OCI-LY1 (cell line): Measurements from ENCODE around the gene HES1.

Experiments
- H2AFZ ChIP-seq: fragments of 200-600 bp; sonication (generic), shearing (Covaris generic); 2 replicates; pipeline ENCODE4 v1.6.0; 2014; ENCODE audit warnings: antibody characterized with exemption, mild to moderate bottlenecking, low read length
- H3F3A ChIP-seq: fragments of 200-600 bp; sonication (generic), shearing (Covaris generic); 2 replicates; pipeline ENCODE4 v1.6.0; 2014; ENCODE audit warnings: mild to moderate bottlenecking, antibody characterized with exemption, low read length, moderate library complexity; ENCODE audit not compliant: insufficient read depth
- H3K27ac ChIP-seq: fragments of 200-600 bp; sonication (generic); 2 replicates; pipeline ENCODE4 v1.5.1; 2014; ENCODE audit warnings: low read length, mixed run types, mild to moderate bottlenecking, low read depth; ENCODE audit not compliant: poor library complexity, severe bottlenecking
- H3K27me3 ChIP-seq: fragments of 200-600 bp; sonication (generic); 2 replicates; pipeline ENCODE4 v1.6.0; 2014; ENCODE audit warnings: antibody characterized with exemption, mild to moderate bottlenecking, low read length, moderate library complexity; ENCODE audit not compliant: insufficient read depth
- H3K36me3 ChIP-seq: fragments of 200-600 bp; sonication (generic); 2 replicates; pipeline ENCODE4 v1.6.1; 2014; ENCODE audit warnings: mild to moderate bottlenecking, antibody characterized with exemption, low read length, moderate library complexity, mixed read lengths; ENCODE audit not compliant: insufficient read depth
- H3K4me1 ChIP-seq: fragments of 200-600 bp; sonication (generic); 2 replicates; pipeline ENCODE4 v1.5.1; 2014; ENCODE audit warnings: mild to moderate bottlenecking, low read length, moderate library complexity; ENCODE audit not compliant: insufficient read depth, severe bottlenecking
- H3K4me2 ChIP-seq: fragments of 200-600 bp; sonication (generic), shearing (Covaris generic); 2 replicates; pipeline ENCODE4 v1.6.1; 2014; ENCODE audit warnings: low read length
- H3K4me3 ChIP-seq: fragments of 200-600 bp; sonication (generic); 2 replicates; pipeline ENCODE4 v1.5.1; 2014; ENCODE audit warnings: low read length, low read depth, mild to moderate bottlenecking, mixed read lengths; ENCODE audit not compliant: poor library complexity, severe bottlenecking
- H3K79me2 ChIP-seq: fragments of 200-600 bp; shearing (Covaris generic); 2 replicates; pipeline ENCODE4 v1.6.1; 2016; ENCODE audit warnings: mixed run types, low read length, mixed read lengths; ENCODE audit not compliant: insufficient read depth
- H3K9ac ChIP-seq: fragments of 200-600 bp; sonication (generic), shearing (Covaris generic); 2 replicates; pipeline ENCODE4 v1.6.1; 2014; ENCODE audit warnings: mild to moderate bottlenecking, low read length, mixed read lengths
- H3K9me2 ChIP-seq: fragments of 200-600 bp; sonication (generic), shearing (Covaris generic); 2 replicates; pipeline ENCODE4 v1.6.1; 2014; ENCODE audit warnings: low read depth, mild to moderate bottlenecking, low read length, mixed read lengths
- H3K9me3 ChIP-seq: fragments of 200-600 bp; shearing (Covaris generic); 2 replicates; pipeline ENCODE4 v1.6.1; 2014; ENCODE audit warnings: low read length, mixed read lengths
- H4K20me1 ChIP-seq: fragments of 200-600 bp; sonication (generic), shearing (Covaris generic); 2 replicates; pipeline ENCODE4 v1.6.0; 2016; ENCODE audit warnings: mild to moderate bottlenecking, low read length; ENCODE audit not compliant: insufficient read depth
- EZH2 ChIP-seq: fragments of 200-600 bp; sonication (generic), shearing (Covaris generic); IDR thresholded peaks from 2 replicates; pipeline ENCODE4 v1.8.0; 2017; ENCODE audit warnings: borderline replicate concordance, mixed run types, mild to moderate bottlenecking, antibody characterized with exemption, low read length, moderate library complexity, mixed read lengths
- TF ChIP-seq, protein P1 (sequence below): fragments of 200-600 bp; sonication (generic), shearing (Covaris generic); IDR thresholded peaks from 2 replicates; pipeline ENCODE4 v1.5.1; 2017; ENCODE audit warnings: mild to moderate bottlenecking, antibody characterized with exemption, low read length, moderate library complexity, mixed read lengths

HES1 gene

DNA sequence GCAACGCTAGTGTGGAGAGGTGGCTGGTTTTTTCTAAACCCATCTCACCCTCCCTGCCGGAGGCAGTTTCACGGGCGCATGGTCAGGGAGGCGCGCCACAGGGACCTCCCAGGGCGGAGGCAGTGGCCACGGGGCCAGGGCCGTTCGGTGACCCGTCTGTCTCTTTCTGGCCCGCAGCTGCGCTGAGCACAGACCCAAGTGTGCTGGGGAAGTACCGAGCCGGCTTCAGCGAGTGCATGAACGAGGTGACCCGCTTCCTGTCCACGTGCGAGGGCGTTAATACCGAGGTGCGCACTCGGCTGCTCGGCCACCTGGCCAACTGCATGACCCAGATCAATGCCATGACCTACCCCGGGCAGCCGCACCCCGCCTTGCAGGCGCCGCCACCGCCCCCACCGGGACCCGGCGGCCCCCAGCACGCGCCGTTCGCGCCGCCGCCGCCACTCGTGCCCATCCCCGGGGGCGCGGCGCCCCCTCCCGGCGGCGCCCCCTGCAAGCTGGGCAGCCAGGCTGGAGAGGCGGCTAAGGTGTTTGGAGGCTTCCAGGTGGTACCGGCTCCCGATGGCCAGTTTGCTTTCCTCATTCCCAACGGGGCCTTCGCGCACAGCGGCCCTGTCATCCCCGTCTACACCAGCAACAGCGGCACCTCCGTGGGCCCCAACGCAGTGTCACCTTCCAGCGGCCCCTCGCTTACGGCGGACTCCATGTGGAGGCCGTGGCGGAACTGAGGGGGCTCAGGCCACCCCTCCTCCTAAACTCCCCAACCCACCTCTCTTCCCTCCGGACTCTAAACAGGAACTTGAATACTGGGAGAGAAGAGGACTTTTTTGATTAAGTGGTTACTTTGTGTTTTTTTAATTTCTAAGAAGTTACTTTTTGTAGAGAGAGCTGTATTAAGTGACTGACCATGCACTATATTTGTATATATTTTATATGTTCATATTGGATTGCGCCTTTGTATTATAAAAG is 1.8 kb downstream of the HES1 start:
- peaks cover 47% of the 10 kb centered on the region for H3K4me1 ChIP-seq

GRCh38 chr3:194138732-194139070 is 2.8 kb downstream of the HES1 start:
- TF ChIP-seq EZH2 = no peak
- TF ChIP-seq, protein P1, sequence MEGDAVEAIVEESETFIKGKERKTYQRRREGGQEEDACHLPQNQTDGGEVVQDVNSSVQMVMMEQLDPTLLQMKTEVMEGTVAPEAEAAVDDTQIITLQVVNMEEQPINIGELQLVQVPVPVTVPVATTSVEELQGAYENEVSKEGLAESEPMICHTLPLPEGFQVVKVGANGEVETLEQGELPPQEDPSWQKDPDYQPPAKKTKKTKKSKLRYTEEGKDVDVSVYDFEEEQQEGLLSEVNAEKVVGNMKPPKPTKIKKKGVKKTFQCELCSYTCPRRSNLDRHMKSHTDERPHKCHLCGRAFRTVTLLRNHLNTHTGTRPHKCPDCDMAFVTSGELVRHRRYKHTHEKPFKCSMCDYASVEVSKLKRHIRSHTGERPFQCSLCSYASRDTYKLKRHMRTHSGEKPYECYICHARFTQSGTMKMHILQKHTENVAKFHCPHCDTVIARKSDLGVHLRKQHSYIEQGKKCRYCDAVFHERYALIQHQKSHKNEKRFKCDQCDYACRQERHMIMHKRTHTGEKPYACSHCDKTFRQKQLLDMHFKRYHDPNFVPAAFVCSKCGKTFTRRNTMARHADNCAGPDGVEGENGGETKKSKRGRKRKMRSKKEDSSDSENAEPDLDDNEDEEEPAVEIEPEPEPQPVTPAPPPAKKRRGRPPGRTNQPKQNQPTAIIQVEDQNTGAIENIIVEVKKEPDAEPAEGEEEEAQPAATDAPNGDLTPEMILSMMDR = no peak
- H3K27me3 ChIP-seq = no peaks in the 10 kb centered on the region; the same call in 1 of the 2 replicates
- H3K9me3 ChIP-seq = no peaks in the 10 kb centered on the region
- H3K4me3 ChIP-seq = no peak overlapping the region
- H3K36me3 ChIP-seq = no peaks in the 10 kb centered on the region
- 0 out of 2 replicates have a peak, but pooled peaks cover 3% of the 10 kb centered on the region for H3F3A ChIP-seq
- no peak overlapping the region for H3K4me2 ChIP-seq
- no peaks in the 10 kb centered on the region for H3K9me2 ChIP-seq
- H3K4me1 ChIP-seq = peaks cover 47% of the 10 kb centered on the region
- H3K79me2 ChIP-seq = no peaks in the 10 kb centered on the region
- no peak overlapping the region for H3K9ac ChIP-seq
- no peaks in the 10 kb centered on the region for H4K20me1 ChIP-seq
- H2AFZ ChIP-seq = no peak overlapping the region
- no peak overlapping the region for H3K27ac ChIP-seq

More for the DNA sequence above, 1.8 kb downstream of the HES1 start:
- Histone ChIP-seq H3K79me2 (no peaks in the 10 kb centered on the region), H3K27me3 (no peaks in the 10 kb centered on the region; the same call in 1 of the 2 replicates), H3K36me3 (no peaks in the 10 kb centered on the region), H2AFZ (no peak overlapping the region), H3K4me2 (peak overlapping the region; percentile 74), H3K9ac (peak overlapping the region; percentile 35; the same call in 1 of the 2 replicates), H3K9me3 (no peaks in the 10 kb centered on the region), H3F3A (0 out of 2 replicates have a peak, but pooled peaks cover 3% of the 10 kb centered on the region), H4K20me1 (no peaks in the 10 kb centered on the region), H3K4me3 (peak overlapping the region; percentile 54), H3K9me2 (no peaks in the 10 kb centered on the region), H3K27ac (no peak overlapping the region)
- TF ChIP-seq, protein P1 = peak; percentile 50
- TF ChIP-seq EZH2 = peak; percentile 94; the same call in 1 of the 2 replicates

DNA sequence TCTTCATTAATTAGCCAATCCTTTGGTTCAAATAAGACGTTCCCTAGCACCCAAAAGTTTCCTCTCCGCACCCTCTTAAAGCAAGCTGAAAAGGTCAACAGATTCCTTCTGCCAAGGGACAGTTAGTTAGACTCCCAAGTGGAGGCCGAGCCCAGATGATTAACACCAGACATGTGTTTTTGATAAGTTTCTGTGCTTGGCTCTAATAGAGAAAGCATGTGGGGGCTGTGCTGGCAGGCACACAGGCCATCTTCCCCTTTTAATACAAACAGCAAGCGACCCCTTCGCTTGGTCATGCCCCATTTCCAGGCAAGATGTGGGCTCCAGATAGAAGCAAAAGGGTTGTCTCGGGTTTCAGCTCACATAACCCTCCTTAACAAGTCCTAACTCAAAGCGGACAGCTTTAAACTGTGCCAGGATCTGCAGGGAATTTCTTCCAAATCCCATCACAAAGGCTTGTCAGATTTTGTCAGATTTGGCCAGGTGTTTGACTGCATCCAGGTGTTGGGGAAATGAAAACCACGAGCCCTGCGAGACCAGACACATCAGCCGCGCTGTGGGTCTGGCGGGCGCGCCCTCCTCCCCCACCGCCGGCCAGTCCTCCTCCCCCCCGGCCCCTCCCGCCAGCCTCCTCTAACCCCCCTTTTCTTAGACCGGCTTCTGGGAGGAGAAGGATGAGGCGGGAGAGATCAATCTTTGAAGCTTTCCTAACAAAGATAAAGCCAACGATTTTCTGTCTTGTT is 3.3 kb downstream of the HES1 start:
- Histone ChIP-seq H3K4me2 (no peak overlapping the region), H3F3A (0 out of 2 replicates have a peak, but pooled peaks cover 3% of the 10 kb centered on the region), H3K4me3 (no peak overlapping the region), H3K79me2 (no peaks in the 10 kb centered on the region), H3K9ac (no peak overlapping the region), H3K27ac (no peak overlapping the region), H3K36me3 (no peaks in the 10 kb centered on the region), H2AFZ (no peak overlapping the region), H4K20me1 (no peaks in the 10 kb centered on the region), H3K4me1 (peaks cover 47% of the 10 kb centered on the region), H3K27me3 (no peaks in the 10 kb centered on the region; the same call in 1 of the 2 replicates), H3K9me3 (no peaks in the 10 kb centered on the region), H3K9me2 (no peaks in the 10 kb centered on the region)
- TF ChIP-seq, protein P1 = no peak
